ENCODE data around the gene POC1B. TPM values are rescaled to one million over a fixed set of nuclear protein-coding genes. Genes with fewer than 3 reads are reported as not detected.

Gene POC1B
- polyA plus RNA-seq, 1 donor (not counting 4 experiments of a cell fraction or from before 2014, with no cell fraction given): 16.4 TPM

DNA sequence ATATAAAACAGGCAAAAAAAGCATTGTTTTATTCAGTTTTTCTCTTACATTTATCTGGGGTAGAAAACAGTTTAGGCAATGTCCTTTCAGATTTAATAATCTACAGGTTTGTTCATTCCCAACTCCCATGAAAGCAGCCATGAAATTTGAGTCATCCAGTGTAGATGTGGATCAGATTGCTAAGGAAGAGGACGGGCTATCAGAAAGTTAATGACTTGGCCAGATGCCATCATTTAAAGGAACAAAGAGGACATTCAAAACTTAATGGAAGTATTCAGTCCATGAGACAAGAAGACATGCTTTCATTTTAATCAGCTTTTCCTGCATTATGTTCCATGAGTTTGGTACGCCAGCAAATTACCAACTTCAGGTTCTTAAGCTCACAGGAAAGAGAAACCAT lies 31.1 kb upstream of the POC1B start:
- no peak overlapping the region for H3K4me2 ChIP-seq (ENCODE audit: control insufficient read depth, extremely low read depth, insufficient read depth, low read depth, low read length)
- H3K79me2 ChIP-seq (ENCODE audit: control insufficient read depth, insufficient read depth, low read length): no peaks in the 10 kb centered on the region
- no peak overlapping the region for H3K27ac ChIP-seq (ENCODE audit: control insufficient read depth, insufficient read depth, low read length)
- no peaks in the 10 kb centered on the region for H4K20me1 ChIP-seq (ENCODE audit: control insufficient read depth, extremely low read depth, insufficient read depth, low read length)
- FAIRE-seq: no peak
- H2AFZ ChIP-seq (ENCODE audit: control insufficient read depth, low read length): no peak overlapping the region
- no peaks in the 10 kb centered on the region for H3K27me3 ChIP-seq (ENCODE audit: control insufficient read depth, extremely low read depth, insufficient read depth, low read length)
- H3K9ac ChIP-seq (ENCODE audit: control insufficient read depth, extremely low read depth, insufficient read depth, low read length): no peak overlapping the region
- TF ChIP-seq EZH2 (IDR thresholded peaks at IDR 0.05; ENCODE audit: low read length): no peak
- TF ChIP-seq, protein P1, sequence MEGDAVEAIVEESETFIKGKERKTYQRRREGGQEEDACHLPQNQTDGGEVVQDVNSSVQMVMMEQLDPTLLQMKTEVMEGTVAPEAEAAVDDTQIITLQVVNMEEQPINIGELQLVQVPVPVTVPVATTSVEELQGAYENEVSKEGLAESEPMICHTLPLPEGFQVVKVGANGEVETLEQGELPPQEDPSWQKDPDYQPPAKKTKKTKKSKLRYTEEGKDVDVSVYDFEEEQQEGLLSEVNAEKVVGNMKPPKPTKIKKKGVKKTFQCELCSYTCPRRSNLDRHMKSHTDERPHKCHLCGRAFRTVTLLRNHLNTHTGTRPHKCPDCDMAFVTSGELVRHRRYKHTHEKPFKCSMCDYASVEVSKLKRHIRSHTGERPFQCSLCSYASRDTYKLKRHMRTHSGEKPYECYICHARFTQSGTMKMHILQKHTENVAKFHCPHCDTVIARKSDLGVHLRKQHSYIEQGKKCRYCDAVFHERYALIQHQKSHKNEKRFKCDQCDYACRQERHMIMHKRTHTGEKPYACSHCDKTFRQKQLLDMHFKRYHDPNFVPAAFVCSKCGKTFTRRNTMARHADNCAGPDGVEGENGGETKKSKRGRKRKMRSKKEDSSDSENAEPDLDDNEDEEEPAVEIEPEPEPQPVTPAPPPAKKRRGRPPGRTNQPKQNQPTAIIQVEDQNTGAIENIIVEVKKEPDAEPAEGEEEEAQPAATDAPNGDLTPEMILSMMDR (optimal IDR thresholded peaks at IDR 0.05 in 1 of 3, IDR thresholded peaks at IDR 0.05 in 1 of 3, conservative IDR thresholded peaks at IDR 0.05 in 1 of 3; ENCODE audit: extremely low read depth in 1 of 3, insufficient read depth in 2 of 3, low read length in 3 of 3): no peak
- no peaks in the 10 kb centered on the region for H3K36me3 ChIP-seq (ENCODE audit: control insufficient read depth in 2 of 2, extremely low read depth in 1 of 2, insufficient read depth in 2 of 2, low read length in 2 of 2)
- peaks cover 3% of the 10 kb centered on the region for H3K4me1 ChIP-seq (ENCODE audit: control insufficient read depth, extremely low read depth, insufficient read depth, low read length)
- DNase-seq (ENCODE audit: low read depth, low spot score): no peak
- no peak overlapping the region for H3K4me3 ChIP-seq (ENCODE audit: control insufficient read depth in 2 of 3, extremely low read depth in 1 of 3, insufficient read depth in 2 of 3, low read depth in 1 of 3, low read length in 3 of 3)
- dilution Hi-C loops (cut with MboI; ENCODE audit: extremely low pct_ligation_motif_present, low sequenced_read_pairs): no loop called here
- no peaks in the 10 kb centered on the region for H3K9me1 ChIP-seq (ENCODE audit: control insufficient read depth, extremely low read depth, insufficient read depth, low read length)
- H3K9me3 ChIP-seq (ENCODE audit: control insufficient read depth, low read depth, low read length): no peaks in the 10 kb centered on the region

GRCh38 chr12:89552376-89552775 lies 26.5 kb upstream of the POC1B start:
- H3K4me1 ChIP-seq (ENCODE audit: control insufficient read depth, extremely low read depth, insufficient read depth, low read length): peaks cover 3% of the 10 kb centered on the region
- DNase-seq (ENCODE audit: low read depth, low spot score) (no peak), FAIRE-seq (no peak)
- H3K9me3 ChIP-seq (ENCODE audit: control insufficient read depth, low read depth, low read length): no peaks in the 10 kb centered on the region
- H3K27ac ChIP-seq (ENCODE audit: control insufficient read depth, insufficient read depth, low read length): no peak overlapping the region
- H3K27me3 ChIP-seq (ENCODE audit: control insufficient read depth, extremely low read depth, insufficient read depth, low read length): no peaks in the 10 kb centered on the region
- H3K4me3 ChIP-seq (ENCODE audit: control insufficient read depth in 2 of 3, extremely low read depth in 1 of 3, insufficient read depth in 2 of 3, low read depth in 1 of 3, low read length in 3 of 3): no peak overlapping the region
- no peaks in the 10 kb centered on the region for H4K20me1 ChIP-seq (ENCODE audit: control insufficient read depth, extremely low read depth, insufficient read depth, low read length)
- H3K9ac ChIP-seq (ENCODE audit: control insufficient read depth, extremely low read depth, insufficient read depth, low read length): no peak overlapping the region
- H2AFZ ChIP-seq (ENCODE audit: control insufficient read depth, low read length): no peak overlapping the region
- no peak overlapping the region for H3K4me2 ChIP-seq (ENCODE audit: control insufficient read depth, extremely low read depth, insufficient read depth, low read depth, low read length)
- TF ChIP-seq EZH2 (IDR thresholded peaks at IDR 0.05; ENCODE audit: low read length): no peak
- TF ChIP-seq, protein P1 (optimal IDR thresholded peaks at IDR 0.05 in 1 of 3, IDR thresholded peaks at IDR 0.05 in 1 of 3, conservative IDR thresholded peaks at IDR 0.05 in 1 of 3; ENCODE audit: extremely low read depth in 1 of 3, insufficient read depth in 2 of 3, low read length in 3 of 3): no peak
- H3K36me3 ChIP-seq (ENCODE audit: control insufficient read depth in 2 of 2, extremely low read depth in 1 of 2, insufficient read depth in 2 of 2, low read length in 2 of 2): no peaks in the 10 kb centered on the region
- no peaks in the 10 kb centered on the region for H3K79me2 ChIP-seq (ENCODE audit: control insufficient read depth, insufficient read depth, low read length)
- dilution Hi-C loops (cut with MboI; ENCODE audit: extremely low pct_ligation_motif_present, low sequenced_read_pairs): no loop called here
- H3K9me1 ChIP-seq (ENCODE audit: control insufficient read depth, extremely low read depth, insufficient read depth, low read length): no peaks in the 10 kb centered on the region

Data from keratinocyte (primary cell).